NCI-H510A treated with DMSO at 0.1 percent for 48 hours (cell line): ENCODE results near the gene TERT.
"Not testable (repeated sequence)": the region's sequence is repeated elsewhere in the genome, so short reads cannot be mapped to it uniquely, and the experiment has no call there.

ENCODE experiments used
- DNase-seq: peaks from one replicate; lab custom pipeline; 2025; lab: John Stamatoyannopoulos, UW

TERT gene

DNA sequence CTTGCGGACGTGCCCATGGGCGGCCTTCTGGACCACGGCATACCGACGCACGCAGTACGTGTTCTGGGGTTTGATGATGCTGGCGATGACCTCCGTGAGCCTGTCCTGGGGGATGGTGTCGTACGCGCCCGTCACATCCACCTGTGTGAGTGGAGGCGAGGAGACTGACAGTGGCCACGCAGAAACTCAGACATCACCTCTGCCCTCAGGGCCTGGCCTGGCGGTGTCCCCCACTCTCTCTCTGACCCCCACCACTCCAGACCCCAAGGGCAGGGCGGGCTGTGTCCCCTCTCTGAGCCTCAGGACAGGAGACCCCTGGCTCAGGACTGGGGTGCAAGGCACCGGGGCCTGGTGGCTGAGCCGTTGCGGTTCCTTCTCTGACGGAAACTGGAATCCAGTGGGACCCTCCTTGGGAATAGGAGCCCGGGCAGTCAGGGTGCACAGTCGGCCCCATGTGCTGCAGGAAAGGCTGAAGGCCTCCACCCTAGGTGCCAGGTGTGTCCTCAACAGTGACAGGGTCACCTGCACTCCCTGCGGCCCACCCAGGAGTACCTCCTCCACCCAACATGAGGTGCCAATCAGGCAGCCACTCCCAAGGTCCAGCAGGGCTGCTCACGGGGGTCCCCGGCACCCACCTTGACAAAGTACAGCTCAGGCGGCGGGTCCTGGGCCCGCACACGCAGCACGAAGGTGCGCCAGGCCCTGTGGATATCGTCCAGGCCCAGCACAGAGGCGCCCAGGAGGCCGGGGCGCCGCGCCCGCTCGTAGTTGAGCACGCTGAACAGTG lies 16.0 kb downstream of the TERT start:
- no peak for DNase-seq

DNA sequence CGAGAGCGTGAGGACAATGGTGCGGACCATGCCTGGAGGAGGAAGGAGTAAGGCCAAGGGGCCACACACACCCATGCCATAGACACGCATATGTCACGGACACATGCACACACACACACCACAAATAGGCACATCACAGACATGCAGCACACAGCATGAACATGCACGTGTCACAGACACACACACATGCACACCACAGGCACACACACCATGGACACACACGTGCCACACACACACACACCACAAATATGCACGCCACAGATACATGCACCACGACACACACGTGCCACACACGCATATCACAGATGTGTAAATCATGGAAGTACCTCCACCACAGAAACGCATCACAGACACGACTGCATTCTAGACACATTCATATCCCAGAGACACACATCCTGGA lies 16.7 kb downstream of the TERT start:
- no peak for DNase-seq

DNA sequence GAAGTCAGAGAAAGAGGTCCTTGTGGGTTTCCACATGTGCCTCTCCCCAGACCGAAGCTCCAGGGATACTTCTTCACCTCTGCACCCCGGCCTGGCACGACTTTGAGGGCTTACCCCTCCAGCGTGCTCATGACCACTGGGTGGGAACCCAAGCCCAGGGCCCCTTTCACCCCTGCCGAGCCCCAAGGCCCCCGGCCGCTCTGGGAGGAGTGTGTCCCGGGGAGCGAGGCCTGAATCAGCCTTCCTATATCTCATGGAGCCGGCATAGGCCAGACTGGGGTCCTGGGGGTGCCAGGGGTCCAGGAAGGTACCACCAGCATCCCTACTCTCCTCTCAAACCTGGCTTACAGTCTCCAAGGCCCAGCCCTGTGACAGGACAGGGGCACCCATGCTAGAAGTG lies 17.1 kb downstream of the TERT start:
- no peak for DNase-seq

DNA sequence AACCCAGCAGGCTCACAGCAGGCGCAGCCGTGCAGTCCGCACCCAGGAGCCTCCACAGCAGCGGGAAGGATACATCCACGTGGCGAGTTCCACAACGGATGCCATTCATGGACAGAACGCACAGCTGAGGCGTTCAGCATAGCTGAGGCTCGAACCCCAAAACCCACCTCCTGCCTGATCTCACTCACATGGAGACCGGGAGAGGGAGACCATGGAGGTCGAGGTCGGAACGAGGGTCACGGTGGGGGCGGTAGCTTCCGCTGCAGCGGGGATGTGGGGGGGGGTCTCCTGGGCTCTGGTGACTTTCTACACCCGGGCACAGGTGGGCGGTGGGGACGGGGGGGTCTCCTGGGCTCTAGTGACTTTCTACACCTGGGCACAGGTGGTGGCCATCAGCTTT lies 17.5 kb downstream of the TERT start:
- no peak for DNase-seq

DNA sequence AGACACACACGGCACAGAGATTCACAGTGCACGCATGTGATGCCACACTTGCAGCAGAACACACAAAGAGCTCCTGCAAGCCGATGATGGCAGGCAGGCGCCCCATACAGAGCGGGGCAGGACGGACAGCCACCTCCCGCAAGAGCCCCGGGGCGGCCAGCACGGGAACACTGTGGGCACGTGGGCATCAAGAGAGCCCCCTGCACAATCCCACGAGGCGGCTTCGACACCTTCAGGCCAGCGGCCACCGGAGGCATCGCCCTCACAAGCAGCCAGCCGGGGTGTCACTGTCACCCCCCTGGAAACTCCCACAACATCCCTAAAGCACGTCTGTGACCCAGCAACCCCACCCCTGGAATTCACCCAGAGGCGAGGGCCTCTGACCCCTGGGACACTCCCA lies 17.9 kb downstream of the TERT start:
- DNase-seq = no peak

DNA sequence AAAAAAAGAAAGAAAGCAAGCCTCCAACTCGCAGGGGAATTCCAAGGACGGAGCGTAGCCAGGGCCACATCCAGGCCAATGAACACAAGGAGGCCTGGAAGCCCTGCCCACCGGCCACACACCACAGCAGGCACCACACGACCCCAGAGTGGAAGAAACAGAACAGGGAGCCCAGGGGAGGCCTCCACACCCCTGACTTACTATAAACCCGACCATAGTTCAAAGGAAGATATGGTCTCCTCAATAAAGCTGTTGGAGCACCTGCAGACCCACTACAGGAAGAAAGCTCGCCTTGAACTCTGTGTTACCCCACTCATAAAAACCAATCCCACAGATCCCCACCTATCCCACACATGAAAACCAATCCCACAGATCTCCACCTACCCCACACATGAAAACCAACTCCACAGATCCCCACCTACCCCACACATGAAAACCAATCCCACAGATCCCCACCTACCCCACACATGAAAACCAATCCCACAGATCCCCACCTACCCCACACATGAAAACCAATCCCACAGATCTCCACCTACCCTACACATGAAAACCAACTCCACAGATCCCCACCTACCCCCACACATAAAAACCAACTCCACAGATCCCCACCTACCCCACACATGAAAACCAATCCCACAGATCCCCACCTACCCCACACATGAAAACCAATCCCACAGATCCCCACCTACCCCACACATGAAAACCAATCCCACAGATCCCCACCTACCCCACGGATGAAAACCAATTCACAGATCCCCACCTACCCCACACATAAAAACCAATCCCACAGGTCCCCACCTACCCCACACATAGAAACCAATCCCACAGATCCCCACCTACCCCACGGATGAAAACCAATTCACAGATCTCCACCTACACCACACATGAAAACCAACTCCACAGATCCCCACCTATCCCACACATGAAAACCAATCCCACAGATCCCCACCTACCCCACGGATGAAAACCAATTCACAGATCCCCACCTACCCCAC lies 19.2 kb downstream of the TERT start:
- not testable (repeated sequence) for DNase-seq

DNA sequence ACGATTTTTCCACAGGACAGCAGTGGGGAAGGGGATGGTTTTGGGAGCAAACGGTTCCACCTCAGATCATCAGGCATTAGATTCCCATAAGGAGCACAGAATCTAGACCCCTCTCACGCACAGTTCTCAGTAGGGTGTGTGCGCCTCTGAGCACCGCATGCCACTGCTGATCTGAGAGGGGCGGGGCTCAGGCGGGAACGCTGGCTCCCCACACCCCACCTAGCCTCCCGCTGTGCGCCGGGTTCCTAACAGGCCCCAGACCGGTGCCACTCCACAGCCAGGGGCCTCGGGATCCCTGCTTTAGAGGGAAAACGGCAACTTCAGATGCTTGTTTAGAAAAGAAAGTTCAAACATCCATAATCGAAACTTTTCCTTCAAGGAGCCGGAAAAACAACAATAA lies 20.4 kb downstream of the TERT start:
- DNase-seq = no peak

DNA sequence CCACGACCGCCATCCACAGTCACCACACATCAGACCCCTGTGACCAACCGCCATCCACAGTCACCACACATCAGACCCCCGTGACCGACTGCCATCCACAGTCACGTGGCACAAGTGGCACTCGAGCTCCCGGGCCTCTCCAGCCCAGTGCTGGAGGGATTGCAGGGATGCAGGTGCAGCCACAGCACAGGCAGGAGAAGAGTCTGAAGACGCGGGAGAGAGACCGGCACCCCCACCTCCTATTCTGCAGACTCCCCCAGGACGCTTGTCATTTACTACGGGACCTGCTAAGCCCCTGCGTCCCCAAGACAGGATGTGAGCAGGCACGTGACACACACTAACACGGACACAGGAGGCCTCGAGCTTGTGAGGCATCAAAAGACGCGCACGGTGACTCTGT lies 21.1 kb downstream of the TERT start:
- no peak for DNase-seq

DNA sequence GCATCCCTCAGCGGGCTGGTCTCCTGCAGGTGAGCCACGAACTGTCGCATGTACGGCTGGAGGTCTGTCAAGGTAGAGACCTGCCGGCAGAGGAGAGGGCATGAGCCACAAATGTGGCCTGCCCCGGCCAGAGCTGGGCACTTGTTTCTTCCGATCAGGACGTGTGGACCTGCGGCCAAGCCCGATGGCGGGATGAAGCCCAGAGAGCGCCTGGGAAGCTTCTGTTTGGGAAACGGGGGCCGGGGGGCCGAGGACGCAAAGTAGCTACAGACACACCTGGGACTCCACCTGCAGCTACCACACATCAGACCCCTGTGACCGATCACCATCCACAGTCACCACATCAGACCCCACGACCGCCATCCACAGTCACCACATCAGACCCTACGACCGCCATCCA lies 22.7 kb downstream of the TERT start:
- DNase-seq = no peak

DNA sequence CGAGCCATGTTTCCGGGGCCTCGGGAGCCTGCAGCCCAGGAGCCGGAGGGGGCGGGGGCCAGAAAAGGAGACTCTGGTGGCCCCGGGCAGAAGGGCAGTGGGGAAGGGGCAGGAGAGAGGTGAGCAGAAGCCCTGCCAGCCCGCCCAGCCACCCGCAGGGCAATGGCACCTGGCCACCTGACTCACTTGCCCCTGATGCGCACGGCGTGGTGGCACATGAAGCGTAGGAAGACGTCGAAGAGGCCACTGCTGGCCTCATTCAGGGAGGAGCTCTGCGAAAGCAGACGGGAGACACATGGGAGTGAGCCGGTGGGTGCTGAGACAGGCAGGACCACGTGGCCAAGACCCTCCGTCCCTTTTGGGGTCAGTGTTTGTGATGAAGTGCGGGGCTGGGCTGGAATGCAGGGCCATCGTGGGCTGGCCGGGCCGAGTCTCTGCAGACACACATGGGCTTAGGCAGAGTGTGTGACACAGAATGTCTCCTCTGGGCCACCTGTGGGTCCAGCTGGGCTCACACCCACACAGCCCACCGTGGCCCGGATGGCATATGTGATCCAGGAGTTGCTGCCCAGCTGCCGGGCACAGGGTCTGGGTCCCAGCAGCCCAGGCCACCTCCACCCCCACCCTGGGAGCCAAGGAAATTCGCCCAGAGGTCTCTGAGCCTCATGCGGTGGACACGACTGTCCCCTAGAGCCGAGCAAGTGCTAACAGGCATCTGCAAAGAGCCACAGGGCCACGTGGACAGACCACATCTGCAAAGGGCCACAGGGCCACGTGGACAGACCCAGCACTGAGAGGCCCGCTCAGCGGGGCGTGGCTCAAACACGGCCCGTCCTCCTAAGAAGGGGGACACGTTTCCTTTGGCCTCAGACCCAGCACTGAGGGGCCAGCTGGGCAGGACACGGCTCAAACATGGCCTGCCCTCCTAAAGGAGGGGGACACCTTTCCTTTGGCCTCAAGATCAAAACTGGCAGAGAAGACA lies 23.6 kb downstream of the TERT start:
- DNase-seq = no peak

DNA sequence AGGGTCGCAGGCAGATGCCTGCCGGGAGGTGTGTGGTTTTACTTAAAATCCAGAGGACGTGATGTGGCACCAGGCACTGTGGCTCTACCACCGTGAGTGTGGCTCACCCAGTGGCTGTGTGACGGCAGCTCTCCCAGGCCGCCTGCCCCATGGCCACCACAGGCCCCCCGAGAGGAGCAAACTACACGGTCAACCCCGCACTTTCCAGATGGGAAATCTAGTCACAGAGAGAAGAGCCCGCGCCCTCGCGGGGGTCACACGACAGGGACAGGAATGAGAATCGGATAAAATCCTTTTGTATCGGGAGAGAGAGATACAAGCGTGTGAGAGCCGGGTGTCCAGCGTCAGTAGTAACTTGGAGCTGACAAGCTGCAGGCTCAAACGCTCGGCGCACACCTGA lies 24.4 kb downstream of the TERT start:
- DNase-seq = no peak

DNA sequence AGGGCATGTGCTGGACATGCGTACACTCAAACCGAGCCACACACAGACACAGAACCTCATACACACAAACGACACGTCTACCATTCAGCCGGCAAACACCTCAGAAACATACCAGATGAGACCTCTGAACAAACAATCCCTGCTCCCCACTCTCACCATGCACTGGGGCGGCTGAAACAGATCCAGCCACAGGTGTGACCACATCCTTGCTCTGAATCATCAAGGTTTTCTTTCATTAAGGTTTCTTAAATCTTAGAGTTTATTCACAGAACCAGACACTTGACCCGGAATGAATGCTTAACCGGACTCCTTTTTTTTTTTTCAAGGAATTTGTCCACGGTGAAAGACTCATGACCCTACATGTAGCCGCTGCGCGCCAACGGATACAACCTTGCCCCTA lies 26.2 kb downstream of the TERT start:
- no peak for DNase-seq

DNA sequence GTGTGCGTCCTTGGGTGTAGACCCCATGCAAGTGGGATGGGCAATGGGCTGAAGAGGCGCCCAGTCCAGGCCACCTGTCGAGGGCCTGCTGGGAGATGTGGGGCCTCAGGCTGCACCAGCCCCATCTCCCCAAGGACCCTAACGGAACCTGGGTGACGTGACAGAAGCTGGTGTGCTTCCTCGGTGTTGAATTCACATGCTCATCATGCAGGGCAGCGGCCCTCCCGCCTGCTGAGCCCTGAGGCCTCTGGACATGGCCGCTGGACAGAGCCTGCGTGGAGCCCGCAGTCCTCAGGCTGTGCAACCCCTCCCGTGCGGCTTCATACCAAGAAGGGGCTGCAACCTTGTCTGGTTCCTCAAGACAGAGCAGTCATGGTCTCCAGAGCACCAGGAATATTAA lies 26.8 kb downstream of the TERT start:
- DNase-seq = no peak

DNA sequence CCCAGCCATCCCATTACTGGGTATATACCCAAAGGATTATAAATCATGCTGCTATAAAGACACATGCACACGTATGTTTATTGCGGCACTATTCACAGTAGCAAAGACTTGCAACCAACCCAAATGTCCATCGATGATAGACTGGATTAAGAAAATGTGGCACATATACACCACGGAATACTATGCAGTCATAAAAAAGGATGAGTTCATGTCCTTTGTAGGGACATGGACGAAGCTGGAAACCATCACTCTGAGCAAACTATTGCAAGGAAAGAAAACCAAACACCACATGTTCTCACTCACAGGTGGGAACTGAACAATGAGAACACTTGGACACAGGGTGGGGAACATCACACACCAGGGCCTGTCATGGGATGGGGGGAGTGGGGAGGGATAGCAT lies 27.4 kb downstream of the TERT start:
- not testable (repeated sequence) for DNase-seq

DNA sequence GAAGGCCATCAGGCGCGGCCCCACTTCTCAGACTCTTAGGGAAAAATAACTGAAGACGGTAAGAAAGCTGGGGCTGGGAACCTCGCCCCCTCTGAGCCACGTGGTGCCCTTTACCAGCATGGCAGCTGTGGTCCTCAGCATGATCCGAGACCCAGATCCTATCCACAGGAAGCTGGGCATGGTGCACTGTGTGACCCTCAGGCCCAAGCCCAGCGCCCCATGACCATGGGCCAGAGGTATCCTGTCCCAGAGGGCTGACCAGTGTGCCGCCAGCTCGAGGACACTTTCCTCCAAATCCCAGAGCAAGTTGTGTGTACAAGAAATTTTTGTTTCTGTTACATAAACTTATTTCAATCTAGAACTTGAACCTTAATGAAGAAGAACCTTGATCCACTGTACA lies 28.1 kb downstream of the TERT start:
- no peak for DNase-seq

DNA sequence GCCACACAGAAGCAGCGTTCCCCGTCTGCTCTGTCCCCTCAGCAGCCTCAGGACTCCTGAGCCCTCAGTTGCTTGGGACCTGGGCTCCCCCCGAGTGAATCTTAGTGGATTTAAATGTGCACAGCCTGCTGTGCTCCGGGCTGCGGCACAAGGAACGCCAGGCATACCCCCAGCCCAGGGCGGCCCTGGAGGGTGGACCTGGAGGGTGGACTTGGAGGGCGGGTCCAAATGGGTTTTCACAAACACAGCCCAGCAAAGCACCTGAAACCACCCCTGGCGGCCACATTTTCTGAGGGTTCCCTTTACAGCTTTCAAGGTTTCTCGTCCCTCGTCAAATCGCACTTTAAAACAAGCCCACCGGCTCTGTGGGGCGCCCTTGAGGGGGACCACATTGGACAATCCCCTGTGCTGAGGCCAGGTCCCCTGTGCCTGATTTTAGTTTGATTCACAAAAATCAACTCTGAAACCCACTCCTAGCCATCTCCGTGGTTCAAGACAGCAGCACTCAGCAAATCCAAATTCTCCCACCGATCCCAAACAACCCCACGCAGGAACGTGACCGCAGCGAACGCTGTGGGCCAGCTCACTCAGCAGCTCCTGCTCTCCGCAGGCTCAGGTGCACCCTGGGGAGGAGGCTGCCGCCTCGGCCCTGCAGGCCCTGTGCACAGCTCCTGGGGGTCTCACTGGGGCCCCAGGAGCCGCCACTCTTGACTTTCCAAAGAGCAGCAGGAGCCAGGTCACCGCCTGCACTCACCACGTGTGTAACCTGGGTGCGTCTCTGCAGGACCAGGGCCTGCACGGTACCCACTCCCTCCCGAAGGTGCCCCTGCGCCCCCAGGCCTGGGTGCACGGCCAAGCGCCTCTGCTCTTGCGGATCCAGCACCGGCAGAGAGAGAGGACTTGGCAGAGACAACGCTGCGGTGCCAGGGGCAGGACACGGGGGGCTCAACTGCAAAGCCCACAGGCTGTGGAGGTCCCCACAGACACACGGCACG lies 29.1 kb downstream of the TERT start:
- no peak for DNase-seq

DNA sequence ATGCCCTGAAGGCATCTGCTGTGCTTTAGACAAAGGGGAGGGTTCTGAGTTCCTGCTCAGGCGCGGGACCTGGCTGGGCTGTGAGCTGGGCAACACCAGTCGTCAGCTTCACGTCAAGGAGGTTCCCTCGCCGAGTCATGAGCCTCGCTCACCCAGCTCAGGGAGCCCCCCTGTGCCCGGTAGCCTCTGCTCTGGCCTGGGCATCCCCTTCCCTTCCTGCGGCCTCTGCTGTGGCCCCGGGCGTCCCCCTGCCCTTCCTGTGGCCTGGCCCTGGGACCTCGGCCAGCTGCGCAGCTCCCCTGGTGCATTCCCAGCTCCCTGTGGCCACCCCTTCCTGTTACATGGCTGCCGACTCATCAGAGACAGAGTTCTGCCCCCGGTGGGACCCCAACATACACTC lies 29.8 kb downstream of the TERT start:
- no peak for DNase-seq

DNA sequence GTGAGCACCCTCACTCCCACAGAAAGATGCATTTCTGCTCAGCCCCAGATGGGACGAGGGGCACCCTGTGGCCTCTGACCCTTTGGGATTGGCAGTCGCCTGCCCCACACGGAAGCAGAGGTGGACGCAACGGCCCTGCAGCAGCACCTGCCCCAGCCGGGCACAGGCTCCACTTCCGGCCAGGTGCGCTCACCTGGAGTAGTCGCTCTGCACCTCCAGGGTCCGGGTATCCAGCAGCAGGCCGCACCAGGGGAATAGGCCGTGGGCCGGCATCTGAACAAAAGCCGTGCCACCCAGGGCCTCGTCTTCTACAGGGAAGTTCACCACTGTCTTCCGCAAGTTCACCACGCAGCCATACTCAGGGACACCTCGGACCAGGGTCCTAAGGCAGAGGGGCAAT lies 30.7 kb downstream of the TERT start:
- DNase-seq = no peak

DNA sequence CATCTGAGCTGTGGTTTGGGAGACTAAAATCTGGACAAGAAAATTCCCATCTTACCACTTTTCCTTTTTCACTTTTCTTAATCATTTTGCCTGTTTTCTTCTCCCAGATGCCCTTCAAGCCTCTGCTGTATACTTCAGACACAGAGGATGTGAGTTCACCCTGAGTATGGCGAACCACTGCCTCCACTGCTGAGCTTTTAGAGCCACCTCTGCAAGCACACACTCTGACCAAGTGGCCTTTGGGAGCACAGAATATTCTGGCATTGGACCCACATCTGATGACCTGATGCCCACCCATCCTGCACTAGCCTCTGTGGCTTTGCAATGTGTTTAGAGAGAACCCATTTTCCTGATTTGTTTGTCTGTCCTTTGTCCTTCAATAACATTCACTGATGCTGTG lies 32.5 kb downstream of the TERT start:
- no peak for DNase-seq

DNA sequence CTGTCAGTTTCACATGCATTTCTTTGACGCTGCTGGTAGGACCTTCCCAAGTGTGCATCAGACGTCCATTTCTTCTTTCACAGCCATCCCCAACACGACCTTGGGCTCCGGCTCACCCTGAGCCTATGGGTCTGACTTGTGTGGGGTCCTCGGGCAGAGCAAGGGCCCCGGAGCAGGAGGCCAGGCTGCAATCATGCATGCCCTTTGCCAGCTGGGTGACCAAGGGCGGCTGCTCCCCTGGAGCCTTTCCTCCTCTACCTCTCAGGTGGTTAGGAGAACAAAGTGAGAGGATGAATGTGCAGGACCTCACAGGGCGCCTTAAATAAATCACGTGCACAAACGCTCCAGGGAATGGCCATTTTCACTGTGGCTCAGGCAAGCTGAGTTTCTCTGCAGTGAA lies 33.2 kb downstream of the TERT start:
- DNase-seq = no peak
